ENCODE measurements around the gene POLR3C.
"Not testable (repeated sequence)": the region's sequence is repeated elsewhere in the genome, so short reads cannot be mapped to it uniquely, and the experiment has no call there.

Gene POLR3C

GRCh38 chr1:145826030-145826429, 2.0 kb downstream of the POLR3C start:
- DNase-seq (ENCODE audit: low read depth) = no peak
- peak; percentile 32 for TF ChIP-seq CTCF (conservative IDR thresholded peaks at IDR 0.05; ENCODE audit: low read length)
- H3K4me3 ChIP-seq (ENCODE audit: low read length) = no peak overlapping the region

- no peak for DNase-seq (ENCODE audit: low read depth)
- TF ChIP-seq CTCF (conservative IDR thresholded peaks at IDR 0.05; ENCODE audit: low read length) = no peak
- no peak overlapping the region for H3K4me3 ChIP-seq (ENCODE audit: low read length)
Measured at GRCh38 chr1:145827966-145828365, 4.0 kb downstream of the POLR3C start.

GRCh38 chr1:145828367-145829026, 4.5 kb downstream of the POLR3C start:
- TF ChIP-seq CTCF (conservative IDR thresholded peaks at IDR 0.05; ENCODE audit: low read length) = no peak
- H3K4me3 ChIP-seq (ENCODE audit: low read length) = no peak overlapping the region
- DNase-seq (ENCODE audit: low read depth) = no peak

GRCh38 chr1:145830810-145831209, 6.8 kb downstream of the POLR3C start:
- not testable (repeated sequence) for DNase-seq (ENCODE audit: low read depth); H3K4me3 ChIP-seq (ENCODE audit: low read length)

- no peak overlapping the region for H3K4me3 ChIP-seq (ENCODE audit: low read length)
- no peak for TF ChIP-seq CTCF (conservative IDR thresholded peaks at IDR 0.05; ENCODE audit: low read length)
- DNase-seq (ENCODE audit: low read depth) = no peak
Measured at GRCh38 chr1:145837656-145838055, 13.7 kb downstream of the POLR3C start.

GRCh38 chr1:145843031-145843430, 19.0 kb downstream of the POLR3C start:
- TF ChIP-seq CTCF (conservative IDR thresholded peaks at IDR 0.05; ENCODE audit: low read length) = no peak
- no peak overlapping the region for H3K4me3 ChIP-seq (ENCODE audit: low read length)
- DNase-seq (ENCODE audit: low read depth) = no peak

GRCh38 chr1:145845144-145845513, 21.1 kb downstream of the POLR3C start:
- TF ChIP-seq CTCF (conservative IDR thresholded peaks at IDR 0.05; ENCODE audit: low read length) = no peak
- peak overlapping the region; percentile 72 for H3K4me3 ChIP-seq (ENCODE audit: low read length)
- DNase-seq (ENCODE audit: low read depth) = no peak
